Psoas muscle (tissue), 8 donors: Measurements from ENCODE around the gene LDAF1. TPM values are rescaled to one million over a fixed set of nuclear protein-coding genes. Genes with fewer than 3 reads are reported as not detected.

Experiments used
- ATAC-seq, 4 donors: fragments of 200-7000 bp; cut with Tn5 transposase; one replicate each; pipeline ENCODE4 v1.9.1; 2020; ENCODE audit warnings: moderate library complexity in 3 of 4, mild to moderate bottlenecking in 2 of 4
- DNase-seq, 2 donors: peaks; one replicate each; pipeline ENCODE4 v3.0.0-alpha.2; 2020
- H3K27ac ChIP-seq: fragments of 200-600 bp; one replicate; pipeline ENCODE4 v1.8.0; 2022
- H3K27me3 ChIP-seq, 3 donors: fragments of 200-600 bp in 1 of 3; one replicate each; pipeline versions ENCODE4 v1.6.1 to v1.8.0; 2013 to 2022; ENCODE audit warnings: low read length in 2 of 3, mild to moderate bottlenecking in 2 of 3, moderate library complexity in 1 of 3; ENCODE audit not compliant: insufficient read depth in 3 of 3
- H3K36me3 ChIP-seq, 2 donors: fragments of 200-600 bp in 1 of 2; one replicate each; pipeline versions ENCODE4 v1.6.1 to v1.8.0; 2013 to 2022; ENCODE audit warnings: low read depth in 1 of 2, mild to moderate bottlenecking in 1 of 2, moderate library complexity in 1 of 2; ENCODE audit not compliant: insufficient read depth in 1 of 2
- H3K4me1 ChIP-seq: fragments of 200-600 bp; one replicate; pipeline ENCODE4 v1.8.0; 2022
- H3K4me3 ChIP-seq: fragments of 200-600 bp; one replicate; pipeline ENCODE4 v1.8.0; 2022; ENCODE audit warnings: mild to moderate bottlenecking
- H3K9me3 ChIP-seq: fragments of 200-600 bp; one replicate; pipeline ENCODE4 v1.8.0; 2022
- CTCF ChIP-seq: fragments of 200-600 bp; IDR thresholded peaks from one replicate; pipeline ENCODE4 v1.8.0; 2022; ENCODE audit warnings: antibody characterized with exemption
- WGBS, 3 donors: extraction: QIAGEN DNeasy Blood & Tissue Kit; methylation state at CpG; one replicate each; pipeline versions ENCODE4 v1.1.6 to v1.1.7; 2013; 5-methylcytosine and 5-hydroxymethylcytosine counted together
- intact Hi-C, 2 donors: fragments of 100-400 bp; cut with DNase I; formaldehyde crosslinking; loops; one replicate each; pipeline versions ENCODE4 v1.11.0 to v1.14.2; 2022
- polyA plus RNA-seq, 3 donors: library from polyadenylated mRNA; stranded (reverse); fragments of 200-250 nt; gene quantifications; one replicate each; pipeline ENCODE4 v1.2.3, GENCODE V29; 2013
- total RNA-seq, 4 donors: library from RNA; stranded (reverse); fragmentation: NEBNext Ultra II Directional in 2 of 4; extraction: Animal tissue kit (Norgen Biotek cat#: 25700) in 2 of 4; gene quantifications; one replicate each; pipeline versions ENCODE4 v1.2.1 to v1.2.4, GENCODE V29; 2021 to 2023
- donor health status: healthy with polysubstance abuse.
- donor health status: DM: no; HTN: no; CAD: no; lungs with moderate emphysema.
- donor health status: Bipolar disorder and iron deficiency.
- donor health status: healthy.
- donor health status: DM: yes; HTN: yes; CAD: no.
- donor health status: DM: no; HTN: no; CAD: no.
- donor health status: DM: no; HTN: no; CAD: no.
- donor health status: DM: yes; HTN: yes; CAD: no.

LDAF1 gene
- total and polyA plus RNA-seq, 7 donors, result 25.7 to 57.3 (median 39.2) TPM

GRCh38 chr16:21161211-21161610, 2.7 kb downstream of the LDAF1 start:
- no peaks in the 10 kb centered on the region for H3K27me3 ChIP-seq
- intact Hi-C loops, result no loop called here
- ATAC-seq, result no peak
- peaks cover 3 to 16% of the 10 kb centered on the region in 2 donors for H3K36me3 ChIP-seq
- H3K4me1 ChIP-seq, result peaks cover 40% of the 10 kb centered on the region
- no peak overlapping the region for H3K4me3 ChIP-seq
- WGBS, 3 donors, result 20 to 37% (median 35%) methylated on average over 2 of the region's 2 CpGs
- no peak for DNase-seq
- no peaks in the 10 kb centered on the region for H3K9me3 ChIP-seq
- TF ChIP-seq CTCF, result no peak
- H3K27ac ChIP-seq, result no peak overlapping the region

GRCh38 chr16:21162661-21163151, 4.2 kb downstream of the LDAF1 start:
- Histone ChIP-seq H3K36me3 (peaks cover 3 to 28% of the 10 kb centered on the region in 2 donors), H3K27me3 (no peaks in the 10 kb centered on the region), H3K4me3 (peak overlapping the region; percentile 33), H3K4me1 (peaks cover 40% of the 10 kb centered on the region), H3K27ac (peak overlapping the region; percentile 72), H3K9me3 (no peaks in the 10 kb centered on the region)
- DNase-seq, result peak; percentile 31 to 77
- peak in 2 of 4 donors; percentile 11 to 12 for ATAC-seq
- intact Hi-C loops, result no loop called here
- WGBS, 3 donors, result 4 to 13% (median 9%) methylated on average over 7 of the region's 7 CpGs
- TF ChIP-seq CTCF, result no peak

- H3K36me3 ChIP-seq, result peaks cover 3 to 28% of the 10 kb centered on the region in 2 donors
- no peak for DNase-seq
- peak overlapping the region; percentile 33 for H3K4me3 ChIP-seq
- no peaks in the 10 kb centered on the region for H3K27me3 ChIP-seq
- H3K4me1 ChIP-seq, result peaks cover 40% of the 10 kb centered on the region
- 59 to 80% (median 74%) methylated on average over 4 of the region's 4 CpGs for WGBS, 3 donors
- no peaks in the 10 kb centered on the region for H3K9me3 ChIP-seq
- peak overlapping the region; percentile 72 for H3K27ac ChIP-seq
- peak in 1 of 4 donors; percentile 12 for ATAC-seq
- intact Hi-C loops, result no loop called here
- TF ChIP-seq CTCF, result no peak
Observed at GRCh38 chr16:21163576-21163975, 5.1 kb downstream of the LDAF1 start.

- intact Hi-C loops, result no loop called here
- ATAC-seq (no peak), DNase-seq (no peak)
- Histone ChIP-seq H3K4me1 (peaks cover 39% of the 10 kb centered on the region), H3K36me3 (peaks cover 3 to 30% of the 10 kb centered on the region in 2 donors), H3K27ac (no peak overlapping the region), H3K9me3 (no peaks in the 10 kb centered on the region), H3K27me3 (no peaks in the 10 kb centered on the region), H3K4me3 (no peak overlapping the region)
- 92 to 95% (median 93%) methylated on average over 7 of the region's 7 CpGs for WGBS, 3 donors
- no peak for TF ChIP-seq CTCF
Observed at GRCh38 chr16:21164521-21165168, 6.2 kb downstream of the LDAF1 start.

- Histone ChIP-seq H3K36me3 (peaks cover 3 to 49% of the 10 kb centered on the region in 2 donors), H3K27me3 (no peaks in the 10 kb centered on the region), H3K4me3 (no peak overlapping the region), H3K4me1 (peaks cover 21% of the 10 kb centered on the region), H3K9me3 (no peaks in the 10 kb centered on the region), H3K27ac (no peak overlapping the region)
- no peak for TF ChIP-seq CTCF
- ATAC-seq (no peak), DNase-seq (no peak)
- WGBS, 3 donors, result 79 to 86% (median 84%) methylated on average over 9 of the region's 9 CpGs
- intact Hi-C loops, result no loop called here
Observed at GRCh38 chr16:21166561-21166961, 8.1 kb downstream of the LDAF1 start.
